SKM-1 (cell line): ENCODE data around the gene MAP3K5.

Experiments used
- DNase-seq: peaks from one replicate; lab custom pipeline; 2025; ENCODE audit not compliant: unreplicated experiment; lab: John Stamatoyannopoulos, UW

Gene MAP3K5

DNA sequence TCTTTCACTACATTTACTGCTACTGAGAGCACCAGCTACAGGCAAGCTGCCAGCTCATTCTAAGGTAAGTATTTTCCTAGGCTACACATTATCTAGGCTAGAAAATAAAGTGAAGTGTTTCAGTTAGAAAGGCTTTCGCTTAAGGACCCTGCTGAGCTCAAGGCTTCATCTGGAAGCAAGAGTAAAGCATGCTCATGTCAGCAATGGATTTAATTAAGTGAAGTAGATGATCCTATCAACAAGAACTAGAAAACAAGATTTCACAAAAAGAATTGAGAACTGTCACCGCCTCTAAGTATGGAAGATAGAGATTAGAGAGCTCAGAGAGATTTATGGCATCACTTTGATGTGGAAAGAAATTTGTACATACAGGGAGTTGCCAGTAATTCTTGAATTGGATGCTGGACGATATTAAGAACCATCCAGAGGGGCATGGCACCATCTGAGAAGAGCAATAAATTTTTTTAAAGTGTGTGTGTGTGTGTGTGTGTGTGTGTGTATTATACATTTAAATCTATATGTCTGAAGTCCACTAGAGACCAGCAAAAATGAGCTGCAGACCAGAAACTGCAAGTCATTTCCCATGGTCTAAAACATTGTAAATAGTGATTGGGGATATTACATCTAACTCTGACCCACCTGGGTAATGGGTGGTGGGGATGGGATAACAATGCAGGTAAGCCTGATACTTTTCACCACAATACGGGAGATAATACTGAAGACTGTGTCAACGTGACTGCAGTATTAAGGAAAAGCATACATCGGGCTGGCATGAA lies 136.8 kb downstream of the MAP3K5 start:
- no peak for DNase-seq

DNA sequence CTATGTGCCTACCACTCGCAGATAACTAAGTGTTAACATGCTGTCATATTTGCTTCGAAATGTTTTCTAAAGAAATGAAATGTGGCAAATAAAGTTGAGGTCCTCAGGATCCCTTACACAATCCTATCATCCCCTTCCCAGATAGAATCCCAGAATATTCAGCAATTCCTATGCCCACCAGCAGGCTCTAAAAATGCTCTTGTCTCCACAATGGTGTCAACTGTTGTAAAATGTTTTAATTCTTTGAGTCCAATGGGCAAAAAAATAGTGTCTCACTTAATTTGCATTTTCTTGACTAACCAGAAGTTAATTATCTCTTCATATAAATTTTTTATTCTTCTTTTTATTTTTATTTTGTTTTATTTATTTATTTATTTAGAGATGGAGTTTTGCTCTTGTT lies 138.2 kb downstream of the MAP3K5 start:
- no peak for DNase-seq

- DNase-seq: no peak
These were observed 139.6 kb downstream of the MAP3K5 start for GRCh38 chr6:136652656-136653055.

- no peak for DNase-seq
These were observed 140.3 kb downstream of the MAP3K5 start for GRCh38 chr6:136651982-136652381.

GRCh38 chr6:136647363-136647852 lies 144.9 kb downstream of the MAP3K5 start:
- no peak for DNase-seq

DNA sequence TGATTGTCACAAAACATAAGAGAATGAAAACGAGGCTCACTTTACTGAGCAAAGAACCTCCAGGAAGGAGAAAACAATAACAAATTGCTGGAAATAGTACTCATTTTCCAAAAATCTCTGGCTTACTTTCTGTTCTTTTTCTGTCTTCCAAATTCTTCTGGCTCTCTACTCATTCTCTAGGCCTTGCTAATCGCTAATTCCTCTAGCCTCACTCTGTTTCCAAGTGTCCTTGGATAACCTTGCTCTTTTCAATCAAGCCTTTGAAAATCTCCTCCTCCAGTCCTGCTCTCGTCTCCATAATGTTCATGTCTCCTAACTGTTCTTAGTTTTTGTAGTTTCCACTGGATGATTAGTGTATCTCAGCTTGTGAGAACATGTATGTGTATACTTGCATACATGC lies 145.9 kb downstream of the MAP3K5 start:
- DNase-seq: no peak

DNA sequence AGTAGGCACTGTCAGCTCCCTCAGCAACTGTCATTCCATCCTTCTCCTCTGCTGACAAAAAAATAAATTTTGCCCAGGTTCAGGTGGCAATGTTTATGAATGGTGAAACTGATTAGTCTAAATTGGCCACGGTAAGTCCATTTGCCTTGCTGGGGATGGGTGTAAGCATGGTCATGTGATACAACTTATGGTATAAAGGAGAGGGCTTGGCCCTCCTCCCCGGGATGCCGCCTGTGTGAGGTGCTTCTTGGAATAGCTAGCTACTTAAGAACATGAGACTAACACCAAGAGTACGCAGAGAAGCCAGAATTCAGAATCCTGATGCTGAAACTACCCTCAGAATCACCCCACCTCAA lies 147.7 kb downstream of the MAP3K5 start:
- no peak for DNase-seq

GRCh38 chr6:136643850-136644596 lies 148.3 kb downstream of the MAP3K5 start:
- peak; percentile 59 for DNase-seq

GRCh38 chr6:136641873-136642465 lies 150.3 kb downstream of the MAP3K5 start:
- no peak for DNase-seq

DNA sequence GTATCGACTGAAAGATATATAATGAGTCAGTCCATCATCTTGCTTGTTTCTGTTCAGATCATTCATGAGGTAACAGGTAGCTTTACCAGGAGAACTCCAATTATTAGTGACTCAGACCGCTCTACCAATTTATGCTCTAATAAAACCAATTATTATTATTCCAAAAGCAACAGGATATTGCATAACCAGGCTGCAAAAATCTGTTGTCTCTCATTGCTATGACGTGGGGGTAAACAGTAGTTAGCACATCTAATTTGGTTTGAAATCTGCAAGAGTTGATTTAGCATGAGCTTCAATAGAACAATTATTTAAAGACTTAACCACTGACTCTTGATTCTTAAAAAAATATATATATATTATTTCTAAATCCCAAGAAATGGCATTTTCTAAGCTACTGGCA lies 151.1 kb downstream of the MAP3K5 start:
- no peak for DNase-seq

DNA sequence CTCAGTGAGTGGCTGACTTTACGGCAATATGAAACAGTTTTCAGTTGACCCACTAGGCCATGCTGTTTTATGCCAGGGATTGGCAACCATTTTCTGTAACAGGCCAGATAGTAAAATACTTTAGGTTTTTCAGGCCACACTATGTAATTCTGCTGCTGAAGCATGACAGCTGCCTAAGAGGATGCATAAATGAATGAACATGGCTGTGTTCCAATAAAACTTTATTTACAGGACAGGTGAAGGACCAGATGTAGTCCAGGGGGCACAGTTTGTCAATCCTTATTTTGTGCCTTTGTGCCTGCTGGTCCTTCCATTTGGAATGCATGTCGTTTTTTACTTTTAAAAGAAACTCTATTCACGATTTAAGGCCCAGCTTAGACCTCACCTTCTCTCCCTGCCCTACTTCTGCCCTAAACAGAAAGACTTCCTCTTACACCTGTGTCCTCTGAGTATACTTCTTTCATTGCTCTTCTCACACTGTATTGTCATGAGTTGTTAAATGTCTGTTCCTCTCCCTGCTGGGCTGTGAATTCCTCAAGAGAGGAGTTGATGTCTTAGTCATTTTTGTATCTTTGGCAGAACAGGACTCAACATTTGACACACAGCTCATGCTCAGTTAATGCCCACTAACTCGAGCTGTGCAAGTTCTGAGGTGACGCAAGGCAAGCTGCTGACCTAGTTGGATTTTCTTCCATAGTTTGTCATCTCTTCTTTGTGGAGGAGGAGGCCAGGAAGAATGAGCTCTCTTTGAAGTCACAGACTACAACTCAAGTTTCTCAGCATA lies 152.0 kb downstream of the MAP3K5 start:
- no peak for DNase-seq

- DNase-seq: no peak
These were observed 152.6 kb downstream of the MAP3K5 start for GRCh38 chr6:136639702-136640101.

GRCh38 chr6:136635615-136636014 lies 156.7 kb downstream of the MAP3K5 start:
- DNase-seq: no peak

DNA sequence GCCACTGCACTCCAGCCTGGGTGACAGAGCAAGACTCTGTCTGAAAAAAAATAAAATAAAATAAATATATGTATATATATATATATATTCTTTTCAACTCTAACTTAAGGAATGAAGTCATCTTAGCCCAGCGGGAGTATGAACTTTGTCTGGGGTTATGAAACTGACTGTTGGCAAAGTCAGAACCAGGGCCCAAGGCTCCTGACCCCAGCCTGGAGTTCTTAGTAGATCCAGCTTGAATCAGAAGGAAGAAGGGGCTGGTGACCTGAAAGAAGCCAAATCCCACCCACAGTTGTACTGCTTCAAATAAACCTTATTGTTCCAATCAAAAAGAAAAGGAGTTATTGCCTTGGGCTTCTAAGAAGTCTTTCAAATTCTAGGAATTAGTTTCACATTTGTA lies 158.9 kb downstream of the MAP3K5 start:
- DNase-seq: no peak

DNA sequence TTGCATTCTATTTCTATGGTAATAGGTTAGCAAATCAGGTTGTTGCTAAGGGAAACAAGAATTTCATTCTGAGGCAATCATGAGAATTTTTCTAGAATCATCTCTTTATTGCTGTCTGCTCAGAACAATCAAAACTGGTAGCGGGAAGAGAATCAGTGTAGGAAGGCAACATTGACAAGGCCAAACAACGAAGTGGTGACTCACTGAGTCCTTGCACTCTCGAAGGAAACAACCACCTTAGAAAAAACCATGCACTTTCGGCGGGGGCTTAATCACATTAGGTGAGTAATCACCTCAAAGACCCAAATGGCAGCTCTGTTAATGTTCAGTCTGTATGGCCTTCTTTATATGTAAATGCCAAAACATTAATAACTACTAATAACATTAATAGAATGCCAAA lies 163.3 kb downstream of the MAP3K5 start:
- no peak for DNase-seq

GRCh38 chr6:136627191-136627590 lies 165.1 kb downstream of the MAP3K5 start:
- no peak for DNase-seq

GRCh38 chr6:136625293-136625692 lies 167.0 kb downstream of the MAP3K5 start:
- DNase-seq: no peak

DNA sequence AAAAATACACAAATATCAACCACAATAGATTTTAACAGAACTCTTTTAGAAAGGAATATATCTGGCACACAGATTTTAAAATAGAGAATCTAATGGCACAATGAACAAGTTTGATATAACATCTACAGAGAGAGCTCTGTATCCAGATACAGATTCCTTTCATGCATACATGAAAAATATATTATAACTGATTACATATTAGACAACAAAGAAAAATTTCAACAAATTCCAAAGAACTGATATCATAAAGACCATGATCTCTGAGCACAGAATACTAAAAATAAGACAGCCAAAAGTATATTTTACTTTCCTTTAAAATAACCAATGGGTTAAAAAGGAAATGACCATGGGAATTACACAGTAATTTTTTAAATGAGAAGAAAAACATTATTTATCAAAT lies 167.9 kb downstream of the MAP3K5 start:
- DNase-seq: no peak

DNA sequence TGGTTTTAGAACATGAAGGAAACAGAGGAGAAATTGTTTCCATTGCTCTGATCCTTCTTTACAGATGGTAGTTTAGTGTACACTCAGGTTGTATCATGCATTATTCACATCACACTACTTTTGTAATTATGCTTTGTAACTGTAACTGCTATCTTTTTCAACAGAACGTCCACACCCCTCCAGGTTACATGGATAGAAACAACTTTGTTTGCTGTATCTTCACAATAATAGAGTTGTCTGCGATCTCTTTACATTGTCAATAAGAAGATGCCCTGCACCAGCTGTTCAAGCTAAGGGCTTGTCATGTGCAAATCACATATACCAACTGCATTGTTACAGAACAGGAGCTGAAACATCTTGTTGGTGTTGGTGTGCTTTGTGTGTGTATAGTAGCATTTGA lies 174.2 kb downstream of the MAP3K5 start:
- no peak for DNase-seq

DNA sequence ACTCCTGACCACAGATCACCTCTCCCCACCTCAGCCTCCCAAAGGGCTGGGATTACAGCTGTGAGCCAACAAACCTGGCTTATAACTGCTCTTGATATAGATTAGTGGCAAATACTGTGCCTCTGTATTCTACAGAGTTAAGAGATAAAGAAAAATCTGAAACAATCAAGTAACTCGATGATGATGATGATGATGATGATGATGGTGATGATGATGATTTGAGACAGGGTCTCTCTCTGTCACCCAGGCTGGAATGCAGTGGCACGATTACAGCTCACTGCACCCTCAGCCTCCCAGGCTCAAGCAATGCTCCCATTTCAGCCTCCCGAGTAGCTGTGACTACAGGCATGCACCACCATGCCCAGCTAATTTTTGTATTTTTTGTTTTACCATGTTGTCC lies 175.8 kb downstream of the MAP3K5 start:
- DNase-seq: no peak

- no peak for DNase-seq
These were observed 177.3 kb downstream of the MAP3K5 start for GRCh38 chr6:136614994-136615393.
